IPS-20b (cell line): ENCODE results near the gene LRCOL1.

Source experiments
- H3K27ac ChIP-seq: one replicate; pipeline ENCODE4 v1.5.1; 2013; ENCODE audit warnings: low read length
- H3K27me3 ChIP-seq: 2 replicates; pipeline ENCODE4 v1.6.1; 2013; ENCODE audit warnings: mild to moderate bottlenecking, low read length, inconsistent platforms; ENCODE audit not compliant: insufficient read depth
- H3K36me3 ChIP-seq: 2 replicates; pipeline ENCODE4 v1.6.1; 2013; ENCODE audit warnings: low read depth, mild to moderate bottlenecking, inconsistent platforms, low read length, moderate library complexity; ENCODE audit not compliant: insufficient read depth
- H3K4me1 ChIP-seq: 2 replicates; pipeline ENCODE4 v1.6.1; 2013; ENCODE audit warnings: mild to moderate bottlenecking, control low read depth, inconsistent platforms, low read length, moderate library complexity; ENCODE audit not compliant: insufficient read depth
- H3K4me3 ChIP-seq: 2 replicates; pipeline ENCODE4 v1.5.1; 2013; ENCODE audit warnings: mild to moderate bottlenecking, low read length, inconsistent platforms
- H3K9ac ChIP-seq: 2 replicates; pipeline ENCODE4 v1.6.1; 2013; ENCODE audit warnings: low read depth, mild to moderate bottlenecking, inconsistent platforms, low read length, moderate library complexity
- H3K9me3 ChIP-seq: 2 replicates; pipeline ENCODE4 v1.6.1; 2013; ENCODE audit warnings: mild to moderate bottlenecking, low read depth, low read length, inconsistent platforms; ENCODE audit not compliant: insufficient read depth

The LRCOL1 gene

DNA sequence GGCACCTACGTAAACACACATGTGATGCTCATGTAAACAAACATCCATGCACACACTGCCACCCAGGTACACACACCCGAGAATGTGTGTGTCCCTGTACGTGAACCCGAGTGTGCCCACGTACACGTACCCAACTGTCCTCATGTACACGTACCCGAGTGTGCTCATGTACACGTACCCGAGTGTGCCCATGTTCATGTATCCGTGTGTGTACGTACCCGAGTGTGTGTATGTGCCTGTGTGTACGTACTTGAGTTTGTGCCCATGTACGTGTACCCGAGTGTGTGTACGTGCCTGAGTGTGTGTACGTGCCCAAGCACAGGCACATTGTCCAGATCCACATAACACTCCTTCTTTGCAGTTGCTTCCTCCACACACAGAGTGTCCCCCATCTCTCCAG, 45.0 kb downstream of the LRCOL1 start:
- Histone ChIP-seq H3K9me3 (no peaks in the 10 kb centered on the region), H3K4me3 (no peak overlapping the region), H3K27me3 (peaks cover 13% of the 10 kb centered on the region), H3K4me1 (0 out of 2 replicates have a peak, but pooled peaks cover 2% of the 10 kb centered on the region), H3K9ac (no peak overlapping the region), H3K36me3 (peaks cover 15% of the 10 kb centered on the region; the same call in 1 of the 2 replicates), H3K27ac (no peak overlapping the region)

DNA sequence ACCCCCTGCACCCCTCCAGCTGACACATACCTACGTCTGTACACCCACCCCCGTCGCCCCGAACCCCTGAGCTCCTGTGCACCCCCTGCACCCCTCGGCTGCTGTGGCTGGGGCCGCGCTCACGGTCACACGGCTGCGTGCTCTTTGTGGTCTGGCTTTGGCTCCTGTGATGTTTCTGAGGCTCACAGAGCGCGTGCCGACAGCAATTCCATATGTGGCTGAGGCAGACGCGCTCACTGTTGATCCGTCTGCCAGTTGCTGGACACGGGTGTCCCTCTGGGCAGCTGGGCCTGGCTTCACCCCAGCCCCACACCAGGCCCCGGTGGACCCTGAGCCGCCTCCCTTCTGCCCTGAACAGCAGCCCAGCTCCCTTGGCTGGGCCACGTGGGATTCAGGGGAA, 46.5 kb downstream of the LRCOL1 start:
- H3K9me3 ChIP-seq = no peaks in the 10 kb centered on the region
- no peak overlapping the region for H3K27ac ChIP-seq
- H3K4me3 ChIP-seq = no peak overlapping the region
- H3K36me3 ChIP-seq = peaks cover 15% of the 10 kb centered on the region; the same call in 1 of the 2 replicates
- no peak overlapping the region for H3K9ac ChIP-seq
- peaks cover 21% of the 10 kb centered on the region for H3K27me3 ChIP-seq
- H3K4me1 ChIP-seq = 0 out of 2 replicates have a peak, but pooled peaks cover 2% of the 10 kb centered on the region

DNA sequence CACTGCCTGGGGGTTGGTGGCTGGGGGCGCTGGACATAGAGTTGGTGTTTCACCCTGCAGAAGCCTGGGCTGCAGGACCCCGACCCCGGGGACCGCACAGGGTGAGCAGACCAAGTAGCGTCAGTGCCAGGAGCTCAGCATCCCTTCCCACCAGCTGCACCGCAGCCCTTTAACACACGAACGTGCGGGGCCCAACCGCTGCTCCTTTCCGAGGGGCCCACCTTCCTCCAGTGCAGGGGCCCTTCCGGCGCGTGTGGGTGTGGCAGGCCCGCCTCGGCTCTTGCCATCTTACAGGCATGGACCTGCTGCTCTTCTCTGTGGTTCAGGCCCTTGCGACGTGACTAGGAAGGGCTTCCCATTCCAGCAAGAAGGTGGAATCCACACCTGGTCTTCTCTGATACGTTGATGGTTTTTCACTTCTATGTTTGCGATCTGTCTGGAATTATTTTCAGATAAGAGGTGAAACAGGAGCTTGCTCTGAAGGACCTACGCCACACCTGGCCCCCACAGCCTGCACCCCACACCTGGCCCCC, 47.8 kb downstream of the LRCOL1 start:
- Histone ChIP-seq H3K4me1 (0 out of 2 replicates have a peak, but pooled peaks cover 2% of the 10 kb centered on the region), H3K27ac (no peak overlapping the region), H3K4me3 (no peak overlapping the region), H3K27me3 (peaks cover 34% of the 10 kb centered on the region), H3K9me3 (no peaks in the 10 kb centered on the region), H3K9ac (no peak overlapping the region), H3K36me3 (peaks cover 12% of the 10 kb centered on the region; the same call in 1 of the 2 replicates)

DNA sequence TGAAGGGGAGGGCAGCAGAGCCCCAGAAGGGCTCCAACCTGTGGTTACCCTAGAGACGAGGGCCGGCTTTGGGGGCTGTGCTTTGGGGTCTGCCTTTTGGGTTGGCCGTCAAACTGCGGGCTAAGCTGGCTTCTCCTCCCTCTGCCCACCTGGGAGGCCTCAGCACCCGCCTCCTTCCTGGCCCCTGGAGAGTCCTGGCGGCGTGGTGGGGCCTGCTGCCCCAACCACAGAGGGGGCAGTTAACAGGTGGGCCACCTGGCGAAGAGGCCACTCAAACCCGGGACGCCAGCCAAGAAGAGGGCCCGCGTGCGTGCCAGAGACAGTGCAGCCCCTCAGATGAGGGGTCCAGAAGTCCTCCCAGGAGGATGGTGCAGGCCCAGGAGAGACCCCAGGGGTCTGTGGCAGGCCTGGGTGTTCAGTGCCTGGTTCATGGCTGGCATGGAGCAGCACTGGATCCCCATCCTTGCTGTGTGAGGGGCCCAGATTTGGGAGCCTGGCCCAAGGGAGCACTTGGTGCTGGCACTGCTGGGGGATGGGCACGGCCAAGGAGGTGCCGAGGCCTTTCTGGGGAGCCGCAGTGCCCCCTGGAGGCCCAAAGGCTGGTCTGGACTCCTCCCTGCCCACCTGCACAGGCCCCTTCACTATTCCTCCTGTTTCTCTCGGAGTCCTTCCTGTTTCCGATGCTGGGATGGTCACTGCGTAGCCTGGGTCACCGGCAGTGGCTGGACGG, 48.8 kb downstream of the LRCOL1 start:
- H3K9ac ChIP-seq = no peak overlapping the region
- H3K4me1 ChIP-seq = 0 out of 2 replicates have a peak, but pooled peaks cover 2% of the 10 kb centered on the region
- peaks cover 7% of the 10 kb centered on the region; the same call in 1 of the 2 replicates for H3K36me3 ChIP-seq
- H3K9me3 ChIP-seq = no peaks in the 10 kb centered on the region
- H3K27me3 ChIP-seq = peaks cover 44% of the 10 kb centered on the region
- no peak overlapping the region for H3K27ac ChIP-seq
- H3K4me3 ChIP-seq = peak overlapping the region; percentile 83; the same call in 1 of the 2 replicates

DNA sequence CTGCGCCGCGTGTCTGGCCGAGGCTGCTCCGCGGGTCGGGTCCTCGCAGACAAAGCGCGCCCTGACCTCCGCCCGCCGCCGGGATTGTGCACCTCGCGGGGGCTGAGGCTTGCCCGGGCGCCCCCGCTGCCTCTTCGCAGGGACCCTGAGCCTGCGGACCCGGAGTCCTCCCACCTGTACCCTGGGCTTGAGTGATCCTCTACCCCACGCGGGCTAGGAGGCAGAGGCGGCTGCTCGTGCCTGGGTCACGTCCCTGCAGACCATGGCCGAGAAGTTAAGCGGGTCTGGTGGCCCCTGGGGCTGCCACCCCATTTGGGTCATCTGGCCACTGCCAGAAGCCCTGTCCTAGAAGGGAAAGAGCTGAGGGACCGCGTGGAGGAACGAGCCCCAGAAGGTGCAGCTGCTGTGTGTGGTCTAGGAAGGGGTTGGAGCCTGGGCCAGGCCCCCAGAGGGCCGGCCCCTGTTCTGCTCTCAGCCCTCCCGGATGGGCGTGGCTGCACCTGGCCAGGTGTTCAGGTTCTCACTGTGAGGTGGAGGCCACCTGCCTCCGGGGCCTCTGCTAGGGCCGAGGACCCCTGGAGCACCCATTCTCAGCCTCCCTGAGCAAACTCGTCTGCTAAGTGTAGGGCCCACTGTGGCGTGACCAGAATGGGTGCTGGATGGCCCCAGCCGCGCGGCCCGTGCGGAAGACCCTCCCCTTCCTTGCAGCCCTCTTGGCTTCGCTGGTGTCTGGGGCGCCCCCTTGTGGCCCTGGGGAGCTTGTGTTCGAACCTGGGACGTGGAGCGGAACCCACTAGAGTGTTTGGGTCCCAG, 49.6 kb downstream of the LRCOL1 start:
- H3K27ac ChIP-seq = no peak overlapping the region
- H3K36me3 ChIP-seq = peaks cover 5% of the 10 kb centered on the region; the same call in 1 of the 2 replicates
- H3K9ac ChIP-seq = peak overlapping the region; percentile 82
- peak overlapping the region; percentile 83 for H3K4me3 ChIP-seq
- peaks cover 49% of the 10 kb centered on the region for H3K27me3 ChIP-seq
- H3K4me1 ChIP-seq = 0 out of 2 replicates have a peak, but pooled peaks cover 2% of the 10 kb centered on the region
- H3K9me3 ChIP-seq = no peaks in the 10 kb centered on the region

DNA sequence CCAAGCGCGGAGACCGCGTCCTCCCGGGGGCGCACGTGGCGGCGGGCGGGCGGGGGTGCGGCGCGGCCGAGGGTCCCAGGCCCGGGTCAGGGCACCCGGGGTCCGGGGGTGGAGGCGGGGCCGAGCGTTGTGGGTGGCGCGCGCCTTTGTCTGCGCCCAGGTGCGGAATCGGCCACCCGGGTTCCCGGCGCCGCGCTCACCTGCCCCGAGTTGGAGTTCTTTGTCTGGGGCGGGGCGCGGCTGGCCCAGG, 50.1 kb downstream of the LRCOL1 start:
- H3K4me1 ChIP-seq = 0 out of 2 replicates have a peak, but pooled peaks cover 2% of the 10 kb centered on the region
- no peak overlapping the region for H3K27ac ChIP-seq
- H3K9me3 ChIP-seq = no peaks in the 10 kb centered on the region
- no peaks in the 10 kb centered on the region for H3K36me3 ChIP-seq
- H3K4me3 ChIP-seq = peak overlapping the region; percentile 83; the same call in 1 of the 2 replicates
- peak overlapping the region; percentile 82; the same call in 1 of the 2 replicates for H3K9ac ChIP-seq
- H3K27me3 ChIP-seq = peaks cover 49% of the 10 kb centered on the region

DNA sequence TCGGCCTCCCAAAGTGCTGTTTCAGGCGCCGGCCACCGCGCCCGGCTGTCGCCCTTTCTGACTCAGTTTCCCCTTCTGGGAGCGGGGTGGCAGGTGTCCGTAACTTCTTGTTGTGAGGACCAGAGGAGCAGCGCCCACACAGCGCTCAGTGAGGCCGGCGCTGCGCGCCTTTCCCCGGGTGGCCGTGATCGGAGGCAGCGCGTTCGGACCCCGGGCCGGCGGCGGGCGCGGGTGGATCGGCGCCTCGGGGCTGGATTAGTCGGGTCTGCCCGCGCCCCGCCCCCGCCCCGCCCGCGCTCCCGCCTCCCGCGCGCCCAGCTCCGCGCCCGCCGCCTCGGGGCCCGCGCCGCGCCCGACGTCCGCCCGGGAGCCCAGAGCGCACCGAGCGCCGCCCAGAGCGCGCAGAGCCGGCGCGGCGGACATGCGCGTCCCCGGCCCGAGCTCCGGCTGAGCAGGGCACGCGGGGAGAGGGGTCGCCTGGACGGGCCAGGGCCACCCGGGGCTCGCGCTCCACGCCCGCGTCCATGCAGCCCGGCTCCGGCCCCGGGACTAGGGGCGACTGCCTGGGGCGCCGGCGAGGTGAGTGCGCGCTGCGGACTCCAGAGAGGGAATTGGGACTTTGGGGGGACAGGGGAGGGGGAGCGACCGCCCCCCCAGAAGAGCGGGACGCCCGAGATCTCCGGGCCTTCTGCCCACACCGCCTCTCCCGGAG, 50.6 kb downstream of the LRCOL1 start:
- no peak overlapping the region for H3K27ac ChIP-seq
- H3K4me1 ChIP-seq = 0 out of 2 replicates have a peak, but pooled peaks cover 2% of the 10 kb centered on the region

DNA sequence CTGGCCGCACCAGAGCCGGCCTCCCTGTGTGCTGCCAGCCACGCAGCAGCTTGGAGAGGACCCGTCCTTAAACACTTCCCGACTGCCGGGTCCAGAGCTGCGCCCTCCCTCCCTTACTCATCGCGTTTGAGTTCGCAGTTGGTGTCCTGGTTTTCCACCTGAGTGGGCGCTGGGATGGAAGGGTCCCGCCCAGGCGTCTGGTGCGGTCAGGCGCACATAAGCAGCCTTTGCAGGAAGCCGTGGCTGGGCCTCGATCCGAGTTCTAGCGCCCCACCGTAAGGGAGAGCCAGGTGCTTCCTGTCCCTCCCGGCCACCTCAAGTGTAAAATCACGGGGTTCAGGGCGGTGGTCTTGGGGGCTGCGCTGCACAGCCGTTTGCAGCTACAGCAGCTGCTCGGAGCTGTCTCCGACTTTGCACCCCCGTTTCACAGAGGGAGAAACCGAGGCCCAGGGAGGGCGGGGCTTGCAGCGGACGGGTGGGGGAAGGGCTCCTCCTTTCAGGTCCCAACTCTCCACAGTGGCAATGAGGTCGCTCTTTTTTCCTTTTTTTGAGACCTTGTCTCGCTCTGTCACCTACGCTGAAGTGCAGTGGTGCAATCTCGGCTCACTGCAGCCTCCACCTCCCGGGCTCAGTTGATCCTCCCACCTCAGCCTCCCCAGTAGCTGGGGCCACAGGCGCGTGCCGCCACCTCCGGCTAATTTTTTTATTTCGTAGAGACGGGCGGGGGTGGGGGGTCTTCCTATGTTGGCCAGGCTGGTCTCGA, 51.3 kb downstream of the LRCOL1 start:
- H3K9me3 ChIP-seq = no peaks in the 10 kb centered on the region
- H3K4me1 ChIP-seq = 0 out of 2 replicates have a peak, but pooled peaks cover 2% of the 10 kb centered on the region

More for the DNA sequence above, 50.6 kb downstream of the LRCOL1 start:
- H3K9me3 ChIP-seq = no peaks in the 10 kb centered on the region
- peak overlapping the region; percentile 83; the same call in 1 of the 2 replicates for H3K4me3 ChIP-seq
- no peaks in the 10 kb centered on the region for H3K36me3 ChIP-seq
- H3K27me3 ChIP-seq = peaks cover 47% of the 10 kb centered on the region
- peak overlapping the region; percentile 82; the same call in 1 of the 2 replicates for H3K9ac ChIP-seq

DNA sequence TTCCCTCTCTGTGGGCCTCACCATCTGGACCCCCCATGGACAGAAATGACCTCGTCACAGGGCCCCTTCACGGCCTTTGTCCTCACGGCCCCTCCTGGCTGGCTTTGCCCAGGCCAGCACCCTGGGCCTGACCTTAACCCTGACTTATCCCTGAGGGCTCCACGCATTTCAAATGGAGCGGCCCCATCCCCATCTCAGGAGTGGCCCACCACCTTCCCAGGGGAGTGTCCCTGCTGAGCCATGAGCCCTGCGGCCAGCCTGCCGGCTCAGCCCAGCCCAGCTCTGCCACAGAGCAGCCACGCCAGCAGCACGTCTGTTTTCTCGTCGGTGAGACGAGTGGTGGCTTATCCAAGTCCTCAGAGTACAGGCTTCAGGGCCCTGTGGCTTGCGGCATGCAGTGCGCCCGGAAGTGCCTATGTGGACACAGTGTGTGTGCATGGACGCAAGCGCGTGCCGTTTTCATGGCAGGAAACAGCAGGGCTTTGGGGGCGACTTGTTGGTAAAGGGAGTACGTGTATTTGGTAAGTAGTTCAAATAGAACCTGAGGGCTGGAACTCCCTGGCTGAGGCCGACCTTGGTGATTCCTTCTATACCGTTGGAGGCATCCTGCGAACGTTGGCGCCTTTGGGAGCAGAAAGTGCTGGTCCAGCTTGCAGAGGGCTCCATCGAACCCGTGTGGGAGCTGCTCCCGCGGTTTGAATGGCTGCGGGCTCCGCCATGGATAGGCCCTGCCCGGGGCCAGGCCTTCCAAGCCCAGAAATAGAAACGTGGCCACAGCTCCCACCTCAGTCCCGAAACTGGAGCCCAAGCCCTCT, 52.1 kb downstream of the LRCOL1 start:
- Histone ChIP-seq H3K36me3 (no peaks in the 10 kb centered on the region), H3K4me1 (0 out of 2 replicates have a peak, but pooled peaks cover 2% of the 10 kb centered on the region), H3K4me3 (no peak overlapping the region), H3K27me3 (peaks cover 62% of the 10 kb centered on the region), H3K9me3 (no peaks in the 10 kb centered on the region), H3K9ac (no peak overlapping the region), H3K27ac (no peak overlapping the region)

More for the DNA sequence above, 51.3 kb downstream of the LRCOL1 start:
- H3K4me3 ChIP-seq = peak overlapping the region; percentile 58; the same call in 1 of the 2 replicates
- peaks cover 55% of the 10 kb centered on the region for H3K27me3 ChIP-seq
- no peaks in the 10 kb centered on the region for H3K36me3 ChIP-seq
- no peak overlapping the region for H3K27ac ChIP-seq
- H3K9ac ChIP-seq = no peak overlapping the region
